WTC11 (cell line): ENCODE data around the gene B3GNT7. TPM values are rescaled to one million over a fixed set of nuclear protein-coding genes. Genes with fewer than 3 reads are reported as not detected.

ENCODE experiments used
- ATAC-seq: fragments of 200-7000 bp; cut with Tn5 transposase; 2 replicates; pipeline ENCODE4 v1.10.0; 2021; ENCODE audit warnings: mild to moderate bottlenecking, moderate library complexity
- CTCF ChIA-PET: fragments of 300-600 bp; sonication (Branson Sonifier 250); formaldehyde crosslinking; loops from one replicate; lab custom pipeline; 2021; ENCODE audit warnings: antibody characterized with exemption; lab: Charles Lee
- POLR2A ChIA-PET: fragments of 350-600 bp; sonication (Branson Sonifier 250); formaldehyde crosslinking; loops from one replicate; lab custom pipeline; 2021; ENCODE audit warnings: antibody characterized with exemption; lab: Charles Lee
- DNase-seq: peaks from one replicate; pipeline ENCODE4 v3.0.0; 2021; ENCODE audit warnings: low spot score
- H3K27ac Mint-ChIP-seq: 2 replicates; pipeline ENCODE4 v1.8.0; 2021; ENCODE audit warnings: mixed read lengths
- H3K27me3 Mint-ChIP-seq: 2 replicates; pipeline ENCODE4 v1.8.0; 2021; ENCODE audit warnings: low read depth, mild to moderate bottlenecking, moderate library complexity, mixed read lengths
- H3K36me3 Mint-ChIP-seq: 2 replicates; pipeline ENCODE4 v1.8.0; 2021; ENCODE audit warnings: mixed read lengths
- H3K4me1 Mint-ChIP-seq: 2 replicates; pipeline ENCODE4 v1.8.0; 2022; ENCODE audit warnings: mixed read lengths
- H3K4me3 Mint-ChIP-seq: 2 replicates; pipeline ENCODE4 v1.8.0; 2021; ENCODE audit warnings: mild to moderate bottlenecking, moderate library complexity, mixed read lengths
- H3K9me3 Mint-ChIP-seq: 2 replicates; pipeline ENCODE4 v1.8.0; 2021; ENCODE audit warnings: mixed read lengths
- ARID4B ChIP-seq: sonication (generic); formaldehyde crosslinking; IDR thresholded peaks from 2 replicates; pipeline ENCODE4 v1.8.0; 2023; ENCODE audit warnings: missing genetic modification reagents, mild to moderate bottlenecking, borderline replicate concordance
- ESRRA ChIP-seq: sonication (generic); formaldehyde crosslinking; IDR thresholded peaks from 2 replicates; pipeline ENCODE4 v1.8.1; 2022; ENCODE audit warnings: mild to moderate bottlenecking, missing genetic modification reagents, borderline replicate concordance
- HMGXB4 ChIP-seq: sonication (generic); formaldehyde crosslinking; IDR thresholded peaks from 2 replicates; pipeline ENCODE4 v1.8.1; 2023; ENCODE audit warnings: mild to moderate bottlenecking, moderate library complexity, missing genetic modification reagents
- MAX ChIP-seq: sonication (generic); formaldehyde crosslinking; IDR thresholded peaks from 2 replicates; pipeline ENCODE4 v1.8.0; 2022; ENCODE audit warnings: mild to moderate bottlenecking, missing genetic modification reagents
- MXD4 ChIP-seq: fragments of 250-450 bp; sonication (Bioruptor Pico); IDR thresholded peaks from 2 replicates; pipeline ENCODE4 v1.8.0; 2021; ENCODE audit warnings: mild to moderate bottlenecking, moderate library complexity, borderline replicate concordance
- PRDM15 ChIP-seq: sonication (generic); formaldehyde crosslinking; IDR thresholded peaks from 2 replicates; pipeline ENCODE4 v1.8.0; 2022; ENCODE audit warnings: missing genetic modification reagents
- RORB ChIP-seq: fragments of 250-450 bp; sonication (Bioruptor Pico); IDR thresholded peaks from 2 replicates; pipeline ENCODE4 v1.9.0; 2021; ENCODE audit warnings: mild to moderate bottlenecking
- SOX15 ChIP-seq: fragments of 250-450 bp; sonication (Bioruptor Pico); IDR thresholded peaks from 2 replicates; pipeline ENCODE4 v1.9.0; 2021; ENCODE audit warnings: mild to moderate bottlenecking
- TCF7 ChIP-seq: sonication (generic); formaldehyde crosslinking; IDR thresholded peaks from 2 replicates; pipeline ENCODE4 v1.8.0; 2022; ENCODE audit warnings: mild to moderate bottlenecking, low read depth, missing genetic modification reagents, moderate library complexity
- USF1 ChIP-seq: sonication (generic); formaldehyde crosslinking; IDR thresholded peaks from 2 replicates; pipeline ENCODE4 v1.8.0; 2022; ENCODE audit warnings: mild to moderate bottlenecking, missing genetic modification reagents
- ZBTB21 ChIP-seq: sonication (generic); formaldehyde crosslinking; IDR thresholded peaks from 2 replicates; pipeline ENCODE4 v1.8.1; 2023; ENCODE audit warnings: mild to moderate bottlenecking, missing genetic modification reagents, borderline replicate concordance
- total RNA-seq: library from RNA; stranded (reverse); gene quantifications from 3 replicates; pipeline ENCODE4 v1.2.3, GENCODE V29; 2021

The B3GNT7 gene
- total RNA-seq, 1 experiment from 2014 or later = 151 TPM

GRCh38 chr2:231410293-231411004, 14.9 kb downstream of the B3GNT7 start (continued):
- TF ChIP-seq PRDM15 (peak; percentile 81), HMGXB4 (CRISPR knock-in tag) (no peak), MAX (CRISPR knock-in tag) (0 out of 2 replicates have a peak, but pooled peaks have one; percentile 19), TCF7 (CRISPR knock-in tag) (no peak), RORB (CRISPR knock-in tag) (no peak), MXD4 (CRISPR knock-in tag) (no peak)

GRCh38 chr2:231411237-231411636, 15.7 kb downstream of the B3GNT7 start:
- H3K4me1 Mint-ChIP-seq = peaks cover 68% of the 10 kb centered on the region
- CTCF ChIA-PET = interaction anchor here (0.8 to 5.8 kb wide), 15 partner anchors 9 to 191 kb away, joined by 3 to 58 read pairs (median 4); partner anchors contain the start of genes B3GNT7 and NCL
- TF ChIP-seq ESRRA (CRISPR knock-in tag) (no peak), ZBTB21 (CRISPR knock-in tag) (no peak), SOX15 (CRISPR knock-in tag) (no peak), ARID4B (no peak), USF1 (CRISPR knock-in tag) (no peak)
- TF ChIP-seq, all 79 proteins: peak for 0
- Mint-ChIP-seq H3K27me3 (no peaks in the 10 kb centered on the region), H3K27ac (peak overlapping the region; percentile 99), H3K36me3 (peaks cover 24% of the 10 kb centered on the region), H3K9me3 (peaks cover 17% of the 10 kb centered on the region), H3K4me3 (peak overlapping the region; percentile 69)
- no peak for DNase-seq
- no peak for ATAC-seq
- POLR2A ChIA-PET = interaction anchor here (0.7 to 3.4 kb wide), 5 partner anchors 11 to 54 kb away, joined by 3 to 15 read pairs (median 4); partner anchors contain the start of gene NCL
